Measurements from ENCODE around the gene FNDC8. TPM values are rescaled to one million over a fixed set of nuclear protein-coding genes. Genes with fewer than 3 reads are reported as not detected.

The FNDC8 gene
- total RNA-seq, 2 experiments from 2014 or later, result not detected

- Histone ChIP-seq H3K36me3 (ENCODE audit: insufficient read depth, low read length) (peaks cover 22% of the 10 kb centered on the region), H4K20me1 (ENCODE audit: insufficient read depth, low read length) (no peaks in the 10 kb centered on the region), H3K4me1 (ENCODE audit: insufficient read depth, low read length, poor library complexity, severe bottlenecking) (peaks cover 1% of the 10 kb centered on the region), H3K79me2 (ENCODE audit: insufficient read depth, low read depth, low read length) (no peaks in the 10 kb centered on the region), H3K9me3 (ENCODE audit: low read length) (no peaks in the 10 kb centered on the region), H3K4me2 (ENCODE audit: low read length) (no peak overlapping the region), H3K9me2 (ENCODE audit: insufficient read depth, low read length) (no peaks in the 10 kb centered on the region), H3K4me3 (ENCODE audit: low read depth, low read length, poor library complexity, severe bottlenecking) (no peak overlapping the region), H3K27ac (ENCODE audit: low read depth, low read length, poor library complexity, severe bottlenecking) (no peak overlapping the region), H2AFZ (ENCODE audit: low read length) (no peak overlapping the region)
- no peak for TF ChIP-seq EZH2phosphoT487 (IDR thresholded peaks at IDR 0.05; ENCODE audit: borderline replicate concordance, low read depth, low read length)
- TF ChIP-seq CTCF (conservative IDR thresholded peaks at IDR 0.05; ENCODE audit: low read length), result no peak
- ChIA-PET CTCF (ENCODE audit: unreplicated experiment) (no interaction called here), POLR2A (no interaction called here)
- DNase-seq (ENCODE audit: low spot score), result no peak
- intact Hi-C loops (cut with micrococcal nuclease; ENCODE audit: unreplicated experiment), result no loop called here
- no TSS peak for BruUV-seq (replicated peaks)
These were observed 26.5 kb upstream of the FNDC8 start for GRCh38 chr17:35094902-35095301.

GRCh38 chr17:35095741-35096140, 25.7 kb upstream of the FNDC8 start:
- H3K79me2 ChIP-seq (ENCODE audit: insufficient read depth, low read depth, low read length), result no peaks in the 10 kb centered on the region
- H3K36me3 ChIP-seq (ENCODE audit: insufficient read depth, low read length), result peaks cover 30% of the 10 kb centered on the region
- H3K4me2 ChIP-seq (ENCODE audit: low read length), result no peak overlapping the region
- no peaks in the 10 kb centered on the region for H4K20me1 ChIP-seq (ENCODE audit: insufficient read depth, low read length)
- intact Hi-C loops (cut with micrococcal nuclease; ENCODE audit: unreplicated experiment), result no loop called here
- no TSS peak for BruUV-seq (replicated peaks)
- no peak overlapping the region for H3K27ac ChIP-seq (ENCODE audit: low read depth, low read length, poor library complexity, severe bottlenecking)
- H3K9me3 ChIP-seq (ENCODE audit: low read length), result no peaks in the 10 kb centered on the region
- ChIA-PET CTCF (ENCODE audit: unreplicated experiment) (no interaction called here), POLR2A (interaction anchor here (0.6 kb wide), 1 partner anchor 542 kb away, joined by 3 read pairs; no protein-coding TSS in a partner anchor)
- no peak overlapping the region for H3K4me3 ChIP-seq (ENCODE audit: low read depth, low read length, poor library complexity, severe bottlenecking)
- no peak overlapping the region for H2AFZ ChIP-seq (ENCODE audit: low read length)
- H3K9me2 ChIP-seq (ENCODE audit: insufficient read depth, low read length), result no peaks in the 10 kb centered on the region
- no peaks in the 10 kb centered on the region for H3K4me1 ChIP-seq (ENCODE audit: insufficient read depth, low read length, poor library complexity, severe bottlenecking)
- TF ChIP-seq CTCF (conservative IDR thresholded peaks at IDR 0.05; ENCODE audit: low read length) (no peak), EZH2phosphoT487 (IDR thresholded peaks at IDR 0.05; ENCODE audit: borderline replicate concordance, low read depth, low read length) (no peak)
- DNase-seq (ENCODE audit: low spot score), result no peak

- Histone ChIP-seq H3K27ac (ENCODE audit: low read depth, low read length, poor library complexity, severe bottlenecking) (no peak overlapping the region), H4K20me1 (ENCODE audit: insufficient read depth, low read length) (no peaks in the 10 kb centered on the region), H3K9me3 (ENCODE audit: low read length) (no peaks in the 10 kb centered on the region), H3K79me2 (ENCODE audit: insufficient read depth, low read depth, low read length) (no peaks in the 10 kb centered on the region), H3K4me1 (ENCODE audit: insufficient read depth, low read length, poor library complexity, severe bottlenecking) (no peaks in the 10 kb centered on the region), H2AFZ (ENCODE audit: low read length) (no peak overlapping the region), H3K9me2 (ENCODE audit: insufficient read depth, low read length) (no peaks in the 10 kb centered on the region), H3K36me3 (ENCODE audit: insufficient read depth, low read length) (peaks cover 50% of the 10 kb centered on the region), H3K4me3 (ENCODE audit: low read depth, low read length, poor library complexity, severe bottlenecking) (no peak overlapping the region), H3K4me2 (ENCODE audit: low read length) (no peak overlapping the region)
- no TSS peak for BruUV-seq (replicated peaks)
- POLR2A ChIA-PET, result no interaction called here
- CTCF ChIA-PET (ENCODE audit: unreplicated experiment), result no interaction called here
- DNase-seq (ENCODE audit: low spot score), result no peak
- TF ChIP-seq EZH2phosphoT487 (IDR thresholded peaks at IDR 0.05; ENCODE audit: borderline replicate concordance, low read depth, low read length), result no peak
- no peak for TF ChIP-seq CTCF (conservative IDR thresholded peaks at IDR 0.05; ENCODE audit: low read length)
- intact Hi-C loops (cut with micrococcal nuclease; ENCODE audit: unreplicated experiment), result no loop called here
These were observed 23.6 kb upstream of the FNDC8 start for GRCh38 chr17:35097776-35098175.

All from OCI-LY7 (cell line).